ENCODE results near the gene TFEB. TPM values are rescaled to one million over a fixed set of nuclear protein-coding genes. Genes with fewer than 3 reads are reported as not detected.

Gene TFEB
- polyA plus RNA-seq, 1 donor (not counting 4 experiments of a cell fraction or from before 2014, with no cell fraction given): 4.3 TPM

- no peak overlapping the region for H3K4me3 ChIP-seq (ENCODE audit: control insufficient read depth in 2 of 3, extremely low read depth in 1 of 3, insufficient read depth in 2 of 3, low read depth in 1 of 3, low read length in 3 of 3)
- no peak overlapping the region for H3K4me2 ChIP-seq (ENCODE audit: control insufficient read depth, extremely low read depth, insufficient read depth, low read depth, low read length)
- H2AFZ ChIP-seq (ENCODE audit: control insufficient read depth, low read length): no peak overlapping the region
- no peaks in the 10 kb centered on the region for H3K9me3 ChIP-seq (ENCODE audit: control insufficient read depth, low read depth, low read length)
- no peak overlapping the region for H3K9ac ChIP-seq (ENCODE audit: control insufficient read depth, extremely low read depth, insufficient read depth, low read length)
- no peaks in the 10 kb centered on the region for H3K9me1 ChIP-seq (ENCODE audit: control insufficient read depth, extremely low read depth, insufficient read depth, low read length)
- no peaks in the 10 kb centered on the region for H4K20me1 ChIP-seq (ENCODE audit: control insufficient read depth, extremely low read depth, insufficient read depth, low read length)
- no peak for TF ChIP-seq CTCF (optimal IDR thresholded peaks at IDR 0.05 in 1 of 3, IDR thresholded peaks at IDR 0.05 in 1 of 3, conservative IDR thresholded peaks at IDR 0.05 in 1 of 3; ENCODE audit: extremely low read depth in 1 of 3, insufficient read depth in 2 of 3, low read length in 3 of 3)
- no peak for TF ChIP-seq EZH2 (IDR thresholded peaks at IDR 0.05; ENCODE audit: low read length)
- no peaks in the 10 kb centered on the region for H3K27me3 ChIP-seq (ENCODE audit: control insufficient read depth, extremely low read depth, insufficient read depth, low read length)
- H3K79me2 ChIP-seq (ENCODE audit: control insufficient read depth, insufficient read depth, low read length): no peaks in the 10 kb centered on the region
- no peaks in the 10 kb centered on the region for H3K36me3 ChIP-seq (ENCODE audit: control insufficient read depth in 2 of 2, extremely low read depth in 1 of 2, insufficient read depth in 2 of 2, low read length in 2 of 2)
- dilution Hi-C loops (cut with MboI; ENCODE audit: extremely low pct_ligation_motif_present, low sequenced_read_pairs): no loop called here
- FAIRE-seq (no peak), DNase-seq (ENCODE audit: low read depth, low spot score) (no peak)
- H3K27ac ChIP-seq (ENCODE audit: control insufficient read depth, insufficient read depth, low read length): no peak overlapping the region
- H3K4me1 ChIP-seq (ENCODE audit: control insufficient read depth, extremely low read depth, insufficient read depth, low read length): peaks cover 30% of the 10 kb centered on the region
Observed at GRCh38 chr6:41729624-41730023, 5.8 kb downstream of the TFEB start.

GRCh38 chr6:41728954-41729353 lies 6.5 kb downstream of the TFEB start:
- H3K4me1 ChIP-seq (ENCODE audit: control insufficient read depth, extremely low read depth, insufficient read depth, low read length): peaks cover 31% of the 10 kb centered on the region
- no peaks in the 10 kb centered on the region for H3K79me2 ChIP-seq (ENCODE audit: control insufficient read depth, insufficient read depth, low read length)
- dilution Hi-C loops (cut with MboI; ENCODE audit: extremely low pct_ligation_motif_present, low sequenced_read_pairs): no loop called here

More at GRCh38 chr6:41728954-41729353, 6.5 kb downstream of the TFEB start:
- Histone ChIP-seq H3K4me2 (ENCODE audit: control insufficient read depth, extremely low read depth, insufficient read depth, low read depth, low read length) (no peak overlapping the region), H3K4me3 (ENCODE audit: control insufficient read depth in 2 of 3, extremely low read depth in 1 of 3, insufficient read depth in 2 of 3, low read depth in 1 of 3, low read length in 3 of 3) (no peak overlapping the region), H3K9me1 (ENCODE audit: control insufficient read depth, extremely low read depth, insufficient read depth, low read length) (no peaks in the 10 kb centered on the region), H3K36me3 (ENCODE audit: control insufficient read depth in 2 of 2, extremely low read depth in 1 of 2, insufficient read depth in 2 of 2, low read length in 2 of 2) (no peaks in the 10 kb centered on the region), H3K9me3 (ENCODE audit: control insufficient read depth, low read depth, low read length) (no peaks in the 10 kb centered on the region), H3K9ac (ENCODE audit: control insufficient read depth, extremely low read depth, insufficient read depth, low read length) (no peak overlapping the region), H2AFZ (ENCODE audit: control insufficient read depth, low read length) (no peak overlapping the region), H3K27me3 (ENCODE audit: control insufficient read depth, extremely low read depth, insufficient read depth, low read length) (no peaks in the 10 kb centered on the region), H4K20me1 (ENCODE audit: control insufficient read depth, extremely low read depth, insufficient read depth, low read length) (no peaks in the 10 kb centered on the region), H3K27ac (ENCODE audit: control insufficient read depth, insufficient read depth, low read length) (no peak overlapping the region)
- no peak for DNase-seq (ENCODE audit: low read depth, low spot score)
- no peak for FAIRE-seq
- no peak for TF ChIP-seq CTCF (optimal IDR thresholded peaks at IDR 0.05 in 1 of 3, IDR thresholded peaks at IDR 0.05 in 1 of 3, conservative IDR thresholded peaks at IDR 0.05 in 1 of 3; ENCODE audit: extremely low read depth in 1 of 3, insufficient read depth in 2 of 3, low read length in 3 of 3)
- TF ChIP-seq EZH2 (IDR thresholded peaks at IDR 0.05; ENCODE audit: low read length): no peak
